ENCODE measurements around the gene CSNK2A2.
A peak's percentile ranks its signal among the peaks of the same experiment; 100 is the strongest.

GRCh38 chr16:58127033-58127556, 70.8 kb downstream of the CSNK2A2 start:
- TF ChIP-seq, protein P1, sequence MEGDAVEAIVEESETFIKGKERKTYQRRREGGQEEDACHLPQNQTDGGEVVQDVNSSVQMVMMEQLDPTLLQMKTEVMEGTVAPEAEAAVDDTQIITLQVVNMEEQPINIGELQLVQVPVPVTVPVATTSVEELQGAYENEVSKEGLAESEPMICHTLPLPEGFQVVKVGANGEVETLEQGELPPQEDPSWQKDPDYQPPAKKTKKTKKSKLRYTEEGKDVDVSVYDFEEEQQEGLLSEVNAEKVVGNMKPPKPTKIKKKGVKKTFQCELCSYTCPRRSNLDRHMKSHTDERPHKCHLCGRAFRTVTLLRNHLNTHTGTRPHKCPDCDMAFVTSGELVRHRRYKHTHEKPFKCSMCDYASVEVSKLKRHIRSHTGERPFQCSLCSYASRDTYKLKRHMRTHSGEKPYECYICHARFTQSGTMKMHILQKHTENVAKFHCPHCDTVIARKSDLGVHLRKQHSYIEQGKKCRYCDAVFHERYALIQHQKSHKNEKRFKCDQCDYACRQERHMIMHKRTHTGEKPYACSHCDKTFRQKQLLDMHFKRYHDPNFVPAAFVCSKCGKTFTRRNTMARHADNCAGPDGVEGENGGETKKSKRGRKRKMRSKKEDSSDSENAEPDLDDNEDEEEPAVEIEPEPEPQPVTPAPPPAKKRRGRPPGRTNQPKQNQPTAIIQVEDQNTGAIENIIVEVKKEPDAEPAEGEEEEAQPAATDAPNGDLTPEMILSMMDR (IDR thresholded peaks at IDR 0.05) = peak; percentile 35
- TF ChIP-seq EZH2 (IDR thresholded peaks at IDR 0.05) (no peak), EZH2phosphoT487 (IDR thresholded peaks at IDR 0.05) (no peak)
